ENCODE data around the gene SNRNP40.
A peak's percentile ranks its signal among the peaks of the same experiment; 100 is the strongest.

SNRNP40 gene

GRCh38 chr1:31231802-31232201 lies 64.8 kb downstream of the SNRNP40 start:
- DNase-seq (ENCODE audit: low read depth, low spot score): no peak

GRCh38 chr1:31230378-31230777 lies 66.2 kb downstream of the SNRNP40 start:
- DNase-seq (ENCODE audit: low read depth, low spot score): no peak

- no peak for DNase-seq (ENCODE audit: low read depth, low spot score)
Observed at GRCh38 chr1:31228986-31229385, 67.6 kb downstream of the SNRNP40 start.

DNA sequence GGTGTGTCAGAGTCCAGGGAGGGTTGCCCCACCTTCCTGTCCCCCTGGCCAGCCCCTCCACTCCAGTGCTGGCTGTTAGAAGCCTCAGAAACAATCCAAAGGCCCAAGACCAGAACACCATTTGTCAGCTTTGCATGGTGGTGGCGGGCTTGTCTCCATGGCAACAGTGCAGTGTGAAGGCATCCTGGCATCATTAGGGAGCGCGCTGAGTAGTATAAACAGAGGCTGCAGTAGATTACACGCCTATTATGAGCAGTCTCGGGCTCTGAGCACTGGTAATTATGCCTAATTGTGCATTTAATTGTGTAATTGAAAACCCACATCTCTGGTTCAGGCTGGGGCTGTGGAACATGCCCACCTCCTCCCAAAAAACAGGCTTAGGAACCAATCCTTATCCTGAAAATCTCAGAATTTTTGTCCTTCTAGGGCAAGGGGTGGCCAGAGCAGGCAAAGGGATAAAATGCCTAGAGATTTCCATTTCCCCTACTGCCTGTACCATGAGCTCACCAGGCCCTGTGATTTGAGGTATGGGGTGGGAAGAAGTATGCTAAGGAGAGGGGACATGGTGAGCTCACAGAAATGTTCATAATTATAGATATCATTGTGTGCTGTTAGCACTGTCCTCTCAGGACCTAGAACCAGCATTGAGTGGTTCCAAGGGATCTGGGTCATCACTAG lies 68.6 kb downstream of the SNRNP40 start:
- DNase-seq (ENCODE audit: low read depth, low spot score): peak; percentile 63

- DNase-seq (ENCODE audit: low read depth, low spot score): no peak
Observed at GRCh38 chr1:31224068-31224467, 72.5 kb downstream of the SNRNP40 start.

- DNase-seq (ENCODE audit: low read depth, low spot score): no peak
Observed at GRCh38 chr1:31222176-31222575, 74.4 kb downstream of the SNRNP40 start.

DNA sequence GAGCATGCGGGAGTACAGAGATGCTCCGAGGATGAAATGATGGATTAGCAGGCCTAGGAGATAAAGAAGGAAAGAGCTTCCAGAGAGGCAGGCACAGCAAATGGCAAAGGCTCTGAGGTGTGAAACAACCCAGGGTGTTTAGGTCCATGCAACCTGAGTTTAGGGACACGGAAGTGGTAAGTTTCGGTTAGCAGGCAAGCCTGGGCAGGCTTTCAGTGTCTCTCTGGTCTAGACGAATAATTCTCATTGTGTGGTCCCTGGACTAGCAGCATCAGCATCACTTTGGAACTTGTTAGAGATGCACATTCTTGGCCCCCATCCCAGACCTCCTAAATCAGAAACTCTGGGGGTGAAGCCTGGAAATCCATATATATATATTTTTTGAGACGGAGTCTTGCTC lies 75.5 kb downstream of the SNRNP40 start:
- DNase-seq (ENCODE audit: low read depth, low spot score): no peak

DNA sequence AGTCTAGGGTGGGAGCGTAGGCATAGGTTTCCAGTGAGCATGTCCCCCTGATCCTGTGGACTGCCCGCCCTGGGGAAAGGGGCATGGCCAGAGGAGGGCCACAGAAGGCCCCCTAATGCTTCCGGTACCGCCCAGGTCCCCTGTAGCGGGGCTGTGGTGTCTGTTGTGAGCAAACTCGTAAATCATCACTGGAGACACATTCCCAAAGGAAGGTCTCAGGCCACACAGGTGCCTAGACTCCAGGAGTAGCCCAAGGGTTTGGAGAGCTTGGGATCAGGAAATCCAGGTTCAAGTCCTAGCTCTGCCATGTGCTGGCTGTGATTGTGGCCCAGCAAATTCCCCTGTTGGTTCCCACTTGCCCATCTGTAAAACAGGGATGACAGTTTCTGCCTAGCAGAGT lies 77.1 kb downstream of the SNRNP40 start:
- no peak for DNase-seq (ENCODE audit: low read depth, low spot score)

GRCh38 chr1:31218705-31219104 lies 77.9 kb downstream of the SNRNP40 start:
- DNase-seq (ENCODE audit: low read depth, low spot score): no peak

DNA sequence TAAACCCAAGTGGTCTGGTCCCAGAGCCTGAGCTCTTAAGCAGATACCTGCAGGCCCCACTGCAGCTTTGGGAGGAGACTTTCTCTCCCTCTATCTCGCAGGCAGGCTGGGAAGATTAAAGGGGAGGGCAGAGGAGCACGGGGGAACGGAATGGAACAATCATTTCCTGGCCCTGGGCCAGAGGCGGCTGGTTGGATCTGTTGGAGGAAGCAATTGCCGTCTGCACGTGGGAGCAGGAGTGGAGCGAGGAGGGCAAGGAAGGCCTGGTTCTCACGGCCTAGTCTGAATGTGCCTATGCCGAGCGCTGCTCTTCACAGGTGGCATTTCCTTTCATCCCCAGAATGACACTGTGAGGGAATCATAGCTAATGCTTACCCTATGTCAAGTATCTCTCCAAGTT lies 80.6 kb downstream of the SNRNP40 start:
- peak; percentile 59 for DNase-seq (ENCODE audit: low read depth, low spot score)

- DNase-seq (ENCODE audit: low read depth, low spot score): no peak
Observed at GRCh38 chr1:31215065-31215570, 81.5 kb downstream of the SNRNP40 start.

DNA sequence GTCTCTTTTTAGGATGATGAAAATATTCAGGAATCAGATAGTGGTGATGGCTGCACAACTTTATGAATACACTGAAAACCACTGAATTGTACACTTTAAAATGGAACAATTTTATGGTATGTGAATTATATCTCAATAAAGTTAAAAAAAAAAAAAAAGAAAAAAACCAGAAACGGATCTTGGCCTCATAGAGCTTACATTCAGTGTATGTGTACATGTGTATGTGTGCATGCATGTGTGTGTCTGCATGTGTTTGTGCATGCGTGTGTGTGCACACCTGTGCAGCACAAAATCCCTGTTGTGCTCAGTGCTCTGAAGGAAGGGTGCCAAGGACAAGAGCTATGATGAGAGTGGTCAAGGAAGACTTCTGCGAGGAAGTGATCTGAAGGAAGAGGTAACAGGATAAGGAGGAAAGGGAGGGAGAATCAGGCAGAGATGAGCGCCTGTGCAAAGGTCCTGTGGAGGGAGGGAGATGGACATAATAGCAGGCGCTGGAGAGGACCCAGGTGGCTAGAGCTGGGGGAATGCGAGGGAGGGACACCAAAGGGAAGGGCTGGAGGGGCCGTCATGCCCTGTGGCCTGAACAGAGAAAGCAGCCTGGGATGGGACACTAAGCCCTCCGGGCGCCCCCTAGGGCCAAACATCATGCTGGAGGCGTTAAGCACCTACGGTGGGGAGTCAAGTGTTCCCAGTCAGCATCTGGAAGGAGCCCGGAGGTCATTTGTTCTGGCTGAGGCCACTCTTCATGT lies 82.1 kb downstream of the SNRNP40 start:
- DNase-seq (ENCODE audit: low read depth, low spot score): no peak
